HEK293 (cell line): ENCODE data around the gene FCHO2.

ENCODE experiments used
- GLIS1 ChIP-seq: fragments of 450-650 bp; formaldehyde crosslinking; IDR thresholded peaks from 2 replicates; pipeline ENCODE4 v1.5.1; 2016; ENCODE audit warnings: missing biosample characterization, missing genetic modification characterization
- HOXC10 ChIP-seq: sonication (generic); formaldehyde crosslinking; IDR thresholded peaks from 2 replicates; pipeline ENCODE4 v1.8.1; 2023; ENCODE audit warnings: mild to moderate bottlenecking, missing genetic modification reagents
- OVOL3 ChIP-seq: fragments of 450-650 bp; formaldehyde crosslinking; IDR thresholded peaks from 2 replicates; pipeline ENCODE4 v1.5.1; 2016; ENCODE audit warnings: missing biosample characterization, missing genetic modification characterization
- PRDM1 ChIP-seq: fragments of 450-650 bp; formaldehyde crosslinking; IDR thresholded peaks from 2 replicates; pipeline ENCODE4; 2016; ENCODE audit warnings: missing biosample characterization, missing genetic modification characterization
- SETDB1 ChIP-seq: IDR thresholded peaks from one replicate; pipeline ENCODE4 v1.6.1; 2017; ENCODE audit warnings: mild to moderate bottlenecking, low read length, moderate library complexity, mixed read lengths; ENCODE audit not compliant: insufficient read length
- SP2 ChIP-seq: fragments of 450-650 bp; formaldehyde crosslinking; IDR thresholded peaks from 2 replicates; pipeline ENCODE4 v1.5.1; 2016; ENCODE audit warnings: missing biosample characterization, missing genetic modification characterization
- SP7 ChIP-seq: fragments of 450-650 bp; formaldehyde crosslinking; IDR thresholded peaks from 2 replicates; pipeline ENCODE4 v1.5.1; 2016; ENCODE audit warnings: missing biosample characterization, missing genetic modification characterization
- YY2 ChIP-seq: fragments of 450-650 bp; formaldehyde crosslinking; IDR thresholded peaks from 2 replicates; pipeline ENCODE4 v1.5.1; 2016; ENCODE audit warnings: missing biosample characterization, missing genetic modification characterization
- ZBTB17 ChIP-seq: fragments of 450-650 bp; formaldehyde crosslinking; IDR thresholded peaks from 2 replicates; pipeline ENCODE4 v1.5.1; 2016; ENCODE audit warnings: missing biosample characterization, missing genetic modification characterization
- ZBTB48 ChIP-seq: fragments of 450-650 bp; formaldehyde crosslinking; IDR thresholded peaks from 2 replicates; pipeline ENCODE4 v1.5.1; 2016; ENCODE audit warnings: missing biosample characterization, missing genetic modification characterization
- ZBTB7A ChIP-seq: fragments of 450-650 bp; formaldehyde crosslinking; IDR thresholded peaks from 2 replicates; pipeline ENCODE4 v1.5.1; 2016; ENCODE audit warnings: low read depth, missing biosample characterization, missing genetic modification characterization
- ZFHX2 ChIP-seq: fragments of 450-650 bp; formaldehyde crosslinking; conservative IDR thresholded peaks from 2 replicates; pipeline ENCODE4 v1.5.1; 2016; ENCODE audit warnings: missing biosample characterization, missing genetic modification characterization
- ZFP37 ChIP-seq: fragments of 450-650 bp; formaldehyde crosslinking; IDR thresholded peaks from 2 replicates; pipeline ENCODE4 v1.5.1; 2016; ENCODE audit warnings: missing biosample characterization, missing genetic modification characterization
- ZNF157 ChIP-seq: fragments of 450-650 bp; formaldehyde crosslinking; IDR thresholded peaks from 2 replicates; pipeline ENCODE4 v1.5.1; 2016; ENCODE audit warnings: missing biosample characterization, missing genetic modification characterization
- ZNF184 ChIP-seq: fragments of 450-650 bp; IDR thresholded peaks from 2 replicates; pipeline ENCODE4 v1.5.1; 2018; ENCODE audit warnings: missing biosample characterization, mild to moderate bottlenecking, missing genetic modification characterization
- ZNF214 ChIP-seq: fragments of 450-650 bp; formaldehyde crosslinking; IDR thresholded peaks from 2 replicates; pipeline ENCODE4 v1.5.1; 2017; ENCODE audit warnings: missing biosample characterization, mild to moderate bottlenecking, missing genetic modification characterization, borderline replicate concordance
- ZNF248 ChIP-seq: fragments of 450-650 bp; formaldehyde crosslinking; IDR thresholded peaks from 2 replicates; pipeline ENCODE4 v1.5.1; 2017; ENCODE audit warnings: missing biosample characterization, missing genetic modification characterization
- ZNF266 ChIP-seq: fragments of 450-650 bp; formaldehyde crosslinking; IDR thresholded peaks from 2 replicates; pipeline ENCODE4 v1.5.1; 2016; ENCODE audit warnings: missing biosample characterization, missing genetic modification characterization, low read depth
- ZNF274 ChIP-seq, 2 experiments: fragments of 200-500 bp in 1 of 2; fragments of 450-650 bp in 1 of 2; sonication (Bioruptor generic) in 1 of 2; formaldehyde crosslinking in 1 of 2; IDR thresholded peaks; 2 replicates each; pipeline versions ENCODE4 v1.5.1 to v1.6.1; 2014 to 2016; ENCODE audit warnings: borderline replicate concordance in 1 of 2, inconsistent platforms in 1 of 2, low read length in 1 of 2, missing biosample characterization in 1 of 2, missing genetic modification characterization in 1 of 2
- ZNF341 ChIP-seq: fragments of 450-650 bp; formaldehyde crosslinking; IDR thresholded peaks from 2 replicates; pipeline ENCODE4; 2016; ENCODE audit warnings: low read depth, missing biosample characterization, missing genetic modification characterization
- ZNF366 ChIP-seq: fragments of 450-650 bp; formaldehyde crosslinking; conservative IDR thresholded peaks from 2 replicates; pipeline ENCODE4 v1.5.1; 2016; ENCODE audit warnings: missing biosample characterization, missing genetic modification characterization
- ZNF544 ChIP-seq: fragments of 450-650 bp; formaldehyde crosslinking; IDR thresholded peaks from 2 replicates; pipeline ENCODE4 v1.5.0; 2017; ENCODE audit warnings: missing biosample characterization, missing genetic modification characterization
- ZNF549 ChIP-seq: fragments of 450-650 bp; IDR thresholded peaks from 2 replicates; pipeline ENCODE4 v1.5.1; 2018; ENCODE audit warnings: missing biosample characterization, missing genetic modification characterization, mild to moderate bottlenecking, inconsistent platforms, moderate library complexity
- ZNF600 ChIP-seq: fragments of 450-650 bp; formaldehyde crosslinking; IDR thresholded peaks from 2 replicates; pipeline ENCODE4 v1.5.1; 2016; ENCODE audit warnings: missing biosample characterization, missing genetic modification characterization
- ZNF610 ChIP-seq: fragments of 450-650 bp; formaldehyde crosslinking; IDR thresholded peaks from 2 replicates; pipeline ENCODE4 v1.5.1; 2016; ENCODE audit warnings: missing biosample characterization, missing genetic modification characterization, borderline replicate concordance
- ZNF621 ChIP-seq: fragments of 450-650 bp; formaldehyde crosslinking; IDR thresholded peaks from 2 replicates; pipeline ENCODE4 v1.5.1; 2017; ENCODE audit warnings: missing biosample characterization, missing genetic modification characterization
- ZNF792 ChIP-seq: fragments of 450-650 bp; formaldehyde crosslinking; IDR thresholded peaks from 2 replicates; pipeline ENCODE4 v1.5.1; 2016; ENCODE audit warnings: missing biosample characterization, missing genetic modification characterization
- ZNF830 ChIP-seq: fragments of 450-650 bp; IDR thresholded peaks from 2 replicates; pipeline ENCODE4 v1.5.0; 2018; ENCODE audit warnings: missing biosample characterization, missing genetic modification characterization, low read depth, mild to moderate bottlenecking, moderate library complexity
- TF ChIP-seq, protein P1 (sequence below): fragments of 450-650 bp; formaldehyde crosslinking; IDR thresholded peaks from 2 replicates; pipeline ENCODE4 v1.5.1; 2016; ENCODE audit warnings: missing biosample characterization, missing genetic modification characterization
- TF ChIP-seq, protein P2 (sequence below): sonication (generic); formaldehyde crosslinking; IDR thresholded peaks from 2 replicates; pipeline ENCODE4 v1.8.1; 2022; ENCODE audit warnings: mild to moderate bottlenecking, moderate library complexity, missing genetic modification reagents
- TF ChIP-seq, protein P3 (sequence below): fragments of 450-650 bp; formaldehyde crosslinking; IDR thresholded peaks from 2 replicates; pipeline ENCODE4 v1.5.1; 2016; ENCODE audit warnings: missing biosample characterization, missing genetic modification characterization
- TF ChIP-seq, protein P4 (sequence below): fragments of 450-650 bp; formaldehyde crosslinking; IDR thresholded peaks from 2 replicates; pipeline ENCODE4 v1.5.1; 2017; ENCODE audit warnings: missing biosample characterization, mild to moderate bottlenecking, missing genetic modification characterization, moderate library complexity

Gene FCHO2

DNA sequence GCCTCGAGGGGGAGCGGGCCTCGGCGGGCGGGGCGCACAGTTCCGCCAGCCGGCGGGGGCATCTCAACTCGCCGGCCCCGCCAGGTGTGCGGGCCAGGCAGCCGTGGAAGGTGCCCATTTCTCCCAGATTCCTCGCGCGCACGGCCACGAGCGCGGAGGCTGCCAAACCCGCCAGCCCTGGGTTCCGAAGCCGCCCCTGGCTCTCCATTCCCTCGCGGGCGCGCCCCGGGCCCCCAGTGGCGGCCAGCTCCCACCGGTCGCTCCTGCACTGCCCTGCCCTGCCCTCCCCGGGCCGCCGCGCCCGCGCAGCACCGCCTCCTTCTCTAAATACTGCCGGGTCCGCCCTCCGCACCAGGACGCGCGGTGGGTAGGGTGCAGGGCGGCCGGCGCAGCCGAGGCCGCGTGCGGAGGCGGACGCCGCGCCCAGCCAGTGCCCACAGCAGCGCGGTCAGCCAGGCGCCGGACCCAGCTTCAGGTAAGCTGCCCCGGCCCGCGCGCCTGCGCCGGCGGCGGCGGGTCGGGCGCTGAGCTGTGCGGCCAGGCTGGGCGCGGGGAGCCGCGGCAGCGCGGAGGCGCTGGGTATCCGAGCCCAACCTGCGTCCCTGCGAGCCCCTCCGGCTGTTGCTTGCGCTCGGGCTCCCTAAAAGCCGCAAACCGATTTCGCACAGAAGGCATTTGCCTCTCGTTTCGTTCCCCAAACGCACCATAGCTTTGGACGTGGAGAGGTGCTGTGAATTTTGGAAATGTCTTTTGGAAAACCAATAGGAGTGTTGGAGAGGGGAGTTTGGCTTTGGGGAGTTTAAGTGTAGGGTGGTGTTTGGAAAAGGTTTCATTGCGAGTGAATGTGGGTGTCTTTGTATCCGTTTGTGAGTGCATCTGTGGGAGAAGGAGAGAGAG lies 164.6 kb downstream of the FCHO2 start, which contains the start of gene TMEM171 (continued):
- TF ChIP-seq, protein P1, sequence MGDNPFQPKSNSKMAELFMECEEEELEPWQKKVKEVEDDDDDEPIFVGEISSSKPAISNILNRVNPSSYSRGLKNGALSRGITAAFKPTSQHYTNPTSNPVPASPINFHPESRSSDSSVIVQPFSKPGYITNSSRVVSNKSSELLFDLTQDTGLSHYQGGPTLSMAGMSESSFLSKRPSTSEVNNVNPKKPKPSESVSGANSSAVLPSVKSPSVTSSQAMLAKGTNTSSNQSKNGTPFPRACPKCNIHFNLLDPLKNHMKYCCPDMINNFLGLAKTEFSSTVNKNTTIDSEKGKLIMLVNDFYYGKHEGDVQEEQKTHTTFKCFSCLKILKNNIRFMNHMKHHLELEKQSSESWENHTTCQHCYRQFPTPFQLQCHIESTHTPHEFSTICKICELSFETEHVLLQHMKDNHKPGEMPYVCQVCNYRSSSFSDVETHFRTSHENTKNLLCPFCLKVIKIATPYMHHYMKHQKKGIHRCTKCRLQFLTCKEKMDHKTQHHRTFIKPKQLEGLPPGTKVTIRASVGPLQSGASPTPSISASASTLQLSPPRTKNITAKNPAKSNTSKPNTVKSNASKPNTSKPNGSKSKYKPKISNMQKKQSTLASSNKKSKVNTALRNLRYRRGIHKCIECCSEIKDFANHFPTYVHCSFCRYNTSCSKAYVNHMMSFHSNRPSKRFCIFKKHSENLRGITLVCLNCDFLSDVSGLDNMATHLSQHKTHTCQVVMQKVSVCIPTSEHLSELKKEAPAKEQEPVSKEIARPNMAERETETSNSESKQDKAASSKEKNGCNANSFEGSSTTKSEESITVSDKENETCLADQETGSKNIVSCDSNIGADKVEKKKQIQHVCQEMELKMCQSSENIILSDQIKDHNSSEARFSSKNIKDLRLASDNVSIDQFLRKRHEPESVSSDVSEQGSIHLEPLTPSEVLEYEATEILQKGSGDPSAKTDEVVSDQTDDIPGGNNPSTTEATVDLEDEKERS (tag by site-specific recombination) = no peak
- TF ChIP-seq ZNF274 (IDR thresholded peaks at IDR 0.05; ENCODE audit: low read length) (no peak), ZNF274 (tag by site-specific recombination; IDR thresholded peaks at IDR 0.05; ENCODE audit: borderline replicate concordance) (no peak), SP2 (tag by site-specific recombination) (no peak), SETDB1 (no peak), GLIS1 (tag by site-specific recombination) (no peak), ZNF549 (tag by site-specific recombination) (no peak), ZNF621 (tag by site-specific recombination) (no peak), ZNF830 (tag by site-specific recombination) (no peak), HOXC10 (CRISPR knock-in tag) (no peak), ZNF214 (tag by site-specific recombination) (no peak), ZBTB17 (peak; percentile 51; the same call in 1 of the 2 replicates), ZNF341 (tag by site-specific recombination) (no peak), ZFHX2 (no peak; the same call in none of the 2 replicates), ZNF600 (tag by site-specific recombination) (no peak; the same call in 1 of the 2 replicates), OVOL3 (tag by site-specific recombination) (no peak), ZNF248 (tag by site-specific recombination) (no peak), ZNF544 (tag by site-specific recombination) (no peak), ZNF610 (tag by site-specific recombination) (no peak), ZNF366 (tag by site-specific recombination) (no peak), ZBTB7A (tag by site-specific recombination) (no peak), ZNF792 (no peak), SP7 (tag by site-specific recombination) (no peak), ZNF157 (tag by site-specific recombination) (no peak), PRDM1 (tag by site-specific recombination) (no peak), ZNF266 (no peak), YY2 (tag by site-specific recombination) (no peak), ZBTB48 (tag by site-specific recombination) (peak; percentile 41; the same call in 1 of the 2 replicates), ZFP37 (tag by site-specific recombination) (no peak), ZNF184 (tag by site-specific recombination) (no peak)
- TF ChIP-seq, protein P2, sequence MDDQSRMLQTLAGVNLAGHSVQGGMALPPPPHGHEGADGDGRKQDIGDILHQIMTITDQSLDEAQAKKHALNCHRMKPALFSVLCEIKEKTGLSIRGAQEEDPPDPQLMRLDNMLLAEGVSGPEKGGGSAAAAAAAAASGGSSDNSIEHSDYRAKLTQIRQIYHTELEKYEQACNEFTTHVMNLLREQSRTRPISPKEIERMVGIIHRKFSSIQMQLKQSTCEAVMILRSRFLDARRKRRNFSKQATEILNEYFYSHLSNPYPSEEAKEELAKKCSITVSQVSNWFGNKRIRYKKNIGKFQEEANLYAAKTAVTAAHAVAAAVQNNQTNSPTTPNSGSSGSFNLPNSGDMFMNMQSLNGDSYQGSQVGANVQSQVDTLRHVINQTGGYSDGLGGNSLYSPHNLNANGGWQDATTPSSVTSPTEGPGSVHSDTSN (CRISPR knock-in tag) = no peak; the same call in 1 of the 2 replicates
- TF ChIP-seq, protein P3, sequence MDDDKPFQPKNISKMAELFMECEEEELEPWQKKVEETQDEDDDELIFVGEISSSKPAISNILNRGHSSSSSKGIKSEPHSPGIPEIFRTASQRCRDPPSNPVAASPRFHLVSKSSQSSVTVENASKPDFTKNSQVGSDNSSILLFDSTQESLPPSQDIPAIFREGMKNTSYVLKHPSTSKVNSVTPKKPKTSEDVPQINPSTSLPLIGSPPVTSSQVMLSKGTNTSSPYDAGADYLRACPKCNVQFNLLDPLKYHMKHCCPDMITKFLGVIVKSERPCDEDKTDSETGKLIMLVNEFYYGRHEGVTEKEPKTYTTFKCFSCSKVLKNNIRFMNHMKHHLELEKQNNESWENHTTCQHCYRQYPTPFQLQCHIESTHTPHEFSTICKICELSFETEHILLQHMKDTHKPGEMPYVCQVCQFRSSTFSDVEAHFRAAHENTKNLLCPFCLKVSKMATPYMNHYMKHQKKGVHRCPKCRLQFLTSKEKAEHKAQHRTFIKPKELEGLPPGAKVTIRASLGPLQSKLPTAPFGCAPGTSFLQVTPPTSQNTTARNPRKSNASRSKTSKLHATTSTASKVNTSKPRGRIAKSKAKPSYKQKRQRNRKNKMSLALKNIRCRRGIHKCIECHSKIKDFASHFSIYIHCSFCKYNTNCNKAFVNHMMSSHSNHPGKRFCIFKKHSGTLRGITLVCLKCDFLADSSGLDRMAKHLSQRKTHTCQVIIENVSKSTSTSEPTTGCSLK (tag by site-specific recombination) = no peak
- TF ChIP-seq, protein P4, sequence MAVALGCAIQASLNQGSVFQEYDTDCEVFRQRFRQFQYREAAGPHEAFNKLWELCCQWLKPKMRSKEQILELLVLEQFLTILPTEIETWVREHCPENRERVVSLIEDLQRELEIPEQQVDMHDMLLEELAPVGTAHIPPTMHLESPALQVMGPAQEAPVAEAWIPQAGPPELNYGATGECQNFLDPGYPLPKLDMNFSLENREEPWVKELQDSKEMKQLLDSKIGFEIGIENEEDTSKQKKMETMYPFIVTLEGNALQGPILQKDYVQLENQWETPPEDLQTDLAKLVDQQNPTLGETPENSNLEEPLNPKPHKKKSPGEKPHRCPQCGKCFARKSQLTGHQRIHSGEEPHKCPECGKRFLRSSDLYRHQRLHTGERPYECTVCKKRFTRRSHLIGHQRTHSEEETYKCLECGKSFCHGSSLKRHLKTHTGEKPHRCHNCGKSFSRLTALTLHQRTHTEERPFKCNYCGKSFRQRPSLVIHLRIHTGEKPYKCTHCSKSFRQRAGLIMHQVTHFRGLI (tag by site-specific recombination) = peak; percentile 97
